Measurements from ENCODE around the gene CD79B. TPM values are rescaled to one million over a fixed set of nuclear protein-coding genes. Genes with fewer than 3 reads are reported as not detected.
A peak's percentile ranks its signal among the peaks of the same experiment; 100 is the strongest.

CD79B gene
- total and polyA plus RNA-seq, 2 of the 13 experiments (the other 11 are each of a cell fraction or from before 2014, with no cell fraction given): not detected

- no peak for TF ChIP-seq ZNF280D (CRISPR knock-in tag; IDR thresholded peaks at IDR 0.05)
- TF ChIP-seq KLF6 (CRISPR knock-in tag; IDR thresholded peaks at IDR 0.05): no peak
- TF ChIP-seq MYNN (CRISPR knock-in tag; IDR thresholded peaks at IDR 0.05; ENCODE audit: low read depth): no peak
- TF ChIP-seq ZNF607 (CRISPR knock-in tag; IDR thresholded peaks at IDR 0.05; ENCODE audit: borderline replicate concordance): no peak
- TF ChIP-seq RAD51 (IDR thresholded peaks at IDR 0.05; ENCODE audit: borderline replicate concordance): no peak
- no peak for TF ChIP-seq JUNB (CRISPR knock-in tag; IDR thresholded peaks at IDR 0.05; ENCODE audit: borderline replicate concordance)
- TF ChIP-seq HNRNPUL1 (IDR thresholded peaks at IDR 0.05; ENCODE audit: low read depth, low read length): no peak
- TF ChIP-seq STAG1 (CRISPR knock-in tag; IDR thresholded peaks at IDR 0.05): peak; percentile 71
- TF ChIP-seq NFYC (CRISPR knock-in tag; IDR thresholded peaks at IDR 0.05): no peak
- 0 out of 2 replicates have a peak, but pooled peaks have one; percentile 29 for TF ChIP-seq ZNF709 (CRISPR knock-in tag; IDR thresholded peaks at IDR 0.05)
- TF ChIP-seq, protein P1, sequence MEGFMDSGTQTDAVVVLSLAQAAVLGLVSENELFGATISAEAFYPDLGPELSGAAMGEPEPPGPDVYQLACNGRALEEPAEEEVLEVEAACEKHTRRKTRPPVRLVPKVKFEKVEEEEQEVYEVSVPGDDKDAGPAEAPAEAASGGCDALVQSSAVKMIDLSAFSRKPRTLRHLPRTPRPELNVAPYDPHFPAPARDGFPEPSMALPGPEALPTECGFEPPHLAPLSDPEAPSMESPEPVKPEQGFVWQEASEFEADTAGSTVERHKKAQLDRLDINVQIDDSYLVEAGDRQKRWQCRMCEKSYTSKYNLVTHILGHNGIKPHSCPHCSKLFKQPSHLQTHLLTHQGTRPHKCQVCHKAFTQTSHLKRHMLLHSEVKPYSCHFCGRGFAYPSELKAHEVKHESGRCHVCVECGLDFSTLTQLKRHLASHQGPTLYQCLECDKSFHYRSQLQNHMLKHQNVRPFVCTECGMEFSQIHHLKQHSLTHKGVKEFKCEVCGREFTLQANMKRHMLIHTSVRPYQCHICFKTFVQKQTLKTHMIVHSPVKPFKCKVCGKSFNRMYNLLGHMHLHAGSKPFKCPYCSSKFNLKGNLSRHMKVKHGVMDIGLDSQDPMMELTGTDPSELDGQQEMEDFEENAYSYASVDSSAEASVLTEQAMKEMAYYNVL (CRISPR knock-in tag; IDR thresholded peaks at IDR 0.05; ENCODE audit: borderline replicate concordance): no peak
- no peak for TF ChIP-seq ZNF256 (CRISPR knock-in tag; conservative IDR thresholded peaks at IDR 0.05)
- TF ChIP-seq, protein P2, sequence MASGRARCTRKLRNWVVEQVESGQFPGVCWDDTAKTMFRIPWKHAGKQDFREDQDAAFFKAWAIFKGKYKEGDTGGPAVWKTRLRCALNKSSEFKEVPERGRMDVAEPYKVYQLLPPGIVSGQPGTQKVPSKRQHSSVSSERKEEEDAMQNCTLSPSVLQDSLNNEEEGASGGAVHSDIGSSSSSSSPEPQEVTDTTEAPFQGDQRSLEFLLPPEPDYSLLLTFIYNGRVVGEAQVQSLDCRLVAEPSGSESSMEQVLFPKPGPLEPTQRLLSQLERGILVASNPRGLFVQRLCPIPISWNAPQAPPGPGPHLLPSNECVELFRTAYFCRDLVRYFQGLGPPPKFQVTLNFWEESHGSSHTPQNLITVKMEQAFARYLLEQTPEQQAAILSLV (CRISPR knock-in tag; IDR thresholded peaks at IDR 0.05; ENCODE audit: borderline replicate concordance): no peak
- TF ChIP-seq ZNF563 (CRISPR knock-in tag; IDR thresholded peaks at IDR 0.05): 0 out of 2 replicates have a peak, but pooled peaks have one; percentile 23
- no peak for TF ChIP-seq HHEX (CRISPR knock-in tag; IDR thresholded peaks at IDR 0.05)
- TF ChIP-seq, protein P3, sequence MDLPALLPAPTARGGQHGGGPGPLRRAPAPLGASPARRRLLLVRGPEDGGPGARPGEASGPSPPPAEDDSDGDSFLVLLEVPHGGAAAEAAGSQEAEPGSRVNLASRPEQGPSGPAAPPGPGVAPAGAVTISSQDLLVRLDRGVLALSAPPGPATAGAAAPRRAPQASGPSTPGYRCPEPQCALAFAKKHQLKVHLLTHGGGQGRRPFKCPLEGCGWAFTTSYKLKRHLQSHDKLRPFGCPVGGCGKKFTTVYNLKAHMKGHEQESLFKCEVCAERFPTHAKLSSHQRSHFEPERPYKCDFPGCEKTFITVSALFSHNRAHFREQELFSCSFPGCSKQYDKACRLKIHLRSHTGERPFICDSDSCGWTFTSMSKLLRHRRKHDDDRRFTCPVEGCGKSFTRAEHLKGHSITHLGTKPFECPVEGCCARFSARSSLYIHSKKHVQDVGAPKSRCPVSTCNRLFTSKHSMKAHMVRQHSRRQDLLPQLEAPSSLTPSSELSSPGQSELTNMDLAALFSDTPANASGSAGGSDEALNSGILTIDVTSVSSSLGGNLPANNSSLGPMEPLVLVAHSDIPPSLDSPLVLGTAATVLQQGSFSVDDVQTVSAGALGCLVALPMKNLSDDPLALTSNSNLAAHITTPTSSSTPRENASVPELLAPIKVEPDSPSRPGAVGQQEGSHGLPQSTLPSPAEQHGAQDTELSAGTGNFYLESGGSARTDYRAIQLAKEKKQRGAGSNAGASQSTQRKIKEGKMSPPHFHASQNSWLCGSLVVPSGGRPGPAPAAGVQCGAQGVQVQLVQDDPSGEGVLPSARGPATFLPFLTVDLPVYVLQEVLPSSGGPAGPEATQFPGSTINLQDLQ (CRISPR knock-in tag; IDR thresholded peaks at IDR 0.05): no peak
- no peak for TF ChIP-seq MAF1 (CRISPR knock-in tag; IDR thresholded peaks at IDR 0.05; ENCODE audit: borderline replicate concordance)
- TF ChIP-seq ZMAT3 (CRISPR knock-in tag; conservative IDR thresholded peaks at IDR 0.05): no peak
- TF ChIP-seq EZH2 (conservative IDR thresholded peaks at IDR 0.05; ENCODE audit: low read depth, low read length): no peak
Measured at GRCh38 chr17:63950940-63951907, 19.1 kb upstream of the CD79B start (continued).
